ENCODE data around the gene TXLNG.
"Not testable (repeated sequence)": the region's sequence is repeated elsewhere in the genome, so short reads cannot be mapped to it uniquely, and the experiment has no call there.

The TXLNG gene

GRCh38 chrX:16786139-16786790 is at the start of gene TXLNG:
TSS of gene TXLNG (plus strand) at chrX:16786466. CDS start at chrX:16786488, 22 bp downstream.
- DNase-seq, result peak; percentile 94 to 96

GRCh38 chrX:16737024-16737423 is 49.2 kb upstream of the TXLNG start:
- DNase-seq, result no peak

GRCh38 chrX:16739574-16739973 is 46.7 kb upstream of the TXLNG start:
- no peak for DNase-seq

- no peak for DNase-seq
Measured at GRCh38 chrX:16743604-16744325, 42.5 kb upstream of the TXLNG start.

- no peak for DNase-seq
Measured at GRCh38 chrX:16745102-16745501, 41.2 kb upstream of the TXLNG start.

- DNase-seq, result no peak
Measured at GRCh38 chrX:16745659-16746058, 40.6 kb upstream of the TXLNG start.

- no peak for DNase-seq
Measured at GRCh38 chrX:16748425-16748824, 37.8 kb upstream of the TXLNG start.

GRCh38 chrX:16750136-16750535 is 36.1 kb upstream of the TXLNG start:
- no peak for DNase-seq

- DNase-seq, result no peak
Measured at GRCh38 chrX:16754019-16754418, 32.2 kb upstream of the TXLNG start.

- DNase-seq, result no peak
Measured at GRCh38 chrX:16756724-16757123, 29.5 kb upstream of the TXLNG start.

- DNase-seq, result not testable (repeated sequence)
Measured at GRCh38 chrX:16761500-16761899, 24.8 kb upstream of the TXLNG start.

- no peak for DNase-seq
Measured at GRCh38 chrX:16762579-16762978, 23.7 kb upstream of the TXLNG start.

- no peak for DNase-seq
Measured at GRCh38 chrX:16765594-16765993, 20.7 kb upstream of the TXLNG start.

- DNase-seq, result no peak
Measured at GRCh38 chrX:16770970-16771482, 15.2 kb upstream of the TXLNG start.

GRCh38 chrX:16771483-16772398 is 14.5 kb upstream of the TXLNG start:
- peak; percentile 7 to 26 for DNase-seq

GRCh38 chrX:16772460-16772859 is 13.8 kb upstream of the TXLNG start:
- DNase-seq, result no peak

- DNase-seq, result no peak
Measured at GRCh38 chrX:16774746-16775145, 11.5 kb upstream of the TXLNG start.

- no peak for DNase-seq
Measured at GRCh38 chrX:16778545-16778944, 7.7 kb upstream of the TXLNG start.

- DNase-seq, result no peak
Measured at GRCh38 chrX:16778993-16779392, 7.3 kb upstream of the TXLNG start.

GRCh38 chrX:16779815-16780214 is 6.5 kb upstream of the TXLNG start:
- not testable (repeated sequence) for DNase-seq

GRCh38 chrX:16783452-16783851 is 2.8 kb upstream of the TXLNG start:
- DNase-seq, result no peak

- not testable (repeated sequence) for DNase-seq
Measured at GRCh38 chrX:16784440-16784839, 1.8 kb upstream of the TXLNG start.
